AG09319 (cell line): Measurements from ENCODE around the gene ZXDC.

Experiments used
- DNase-seq: peaks from one replicate; pipeline ENCODE4 v3.0.0-alpha.2; 2010; ENCODE audit warnings: low read depth; ENCODE audit errors: extremely low read depth
- CTCF ChIP-seq: IDR thresholded peaks from 2 replicates; pipeline ENCODE4 v1.5.1; 2011; ENCODE audit warnings: low read depth, mild to moderate bottlenecking, inconsistent platforms, low read length, moderate library complexity

ZXDC gene

GRCh38 chr3:126483321-126483761 lies 7.7 kb upstream of the ZXDC start:
- no peak for TF ChIP-seq CTCF
- DNase-seq, result no peak

DNA sequence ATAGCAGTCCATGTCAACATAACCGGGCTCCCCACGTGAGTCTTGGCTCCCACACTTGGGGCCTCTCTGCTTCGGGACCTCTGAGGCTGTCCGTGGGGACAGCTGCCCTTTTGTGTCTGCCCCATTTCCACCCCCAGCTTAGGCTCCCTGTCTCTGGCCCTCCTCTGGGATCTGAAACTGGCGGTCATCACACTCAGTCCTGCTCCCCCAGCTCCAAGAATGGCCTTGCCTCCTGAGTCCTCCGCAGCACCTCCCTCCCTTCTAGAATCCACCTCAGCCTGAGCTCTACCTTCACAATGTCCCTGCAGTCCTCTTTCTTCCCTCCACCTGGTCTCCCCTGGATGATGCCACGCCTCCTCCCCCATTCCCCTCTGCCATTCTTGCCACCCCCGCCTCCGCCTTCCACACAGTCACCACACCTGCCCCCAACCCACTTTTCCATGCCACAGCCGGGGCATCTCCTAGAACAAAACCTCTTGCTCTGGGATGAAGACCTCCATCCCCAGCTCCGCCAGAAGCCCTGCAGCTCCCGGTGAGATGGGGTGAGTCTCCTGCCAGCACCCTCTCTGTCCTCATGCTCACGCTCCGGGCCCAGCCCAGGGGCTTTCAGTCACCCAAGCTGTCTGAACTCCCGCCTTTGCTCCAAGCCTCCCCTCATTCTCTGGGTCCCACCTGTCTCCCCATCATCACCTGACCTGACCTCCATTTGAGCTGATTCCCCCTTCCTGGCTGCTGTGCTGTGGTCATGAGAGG lies 7.0 kb upstream of the ZXDC start:
- DNase-seq, result no peak
- TF ChIP-seq CTCF, result no peak

DNA sequence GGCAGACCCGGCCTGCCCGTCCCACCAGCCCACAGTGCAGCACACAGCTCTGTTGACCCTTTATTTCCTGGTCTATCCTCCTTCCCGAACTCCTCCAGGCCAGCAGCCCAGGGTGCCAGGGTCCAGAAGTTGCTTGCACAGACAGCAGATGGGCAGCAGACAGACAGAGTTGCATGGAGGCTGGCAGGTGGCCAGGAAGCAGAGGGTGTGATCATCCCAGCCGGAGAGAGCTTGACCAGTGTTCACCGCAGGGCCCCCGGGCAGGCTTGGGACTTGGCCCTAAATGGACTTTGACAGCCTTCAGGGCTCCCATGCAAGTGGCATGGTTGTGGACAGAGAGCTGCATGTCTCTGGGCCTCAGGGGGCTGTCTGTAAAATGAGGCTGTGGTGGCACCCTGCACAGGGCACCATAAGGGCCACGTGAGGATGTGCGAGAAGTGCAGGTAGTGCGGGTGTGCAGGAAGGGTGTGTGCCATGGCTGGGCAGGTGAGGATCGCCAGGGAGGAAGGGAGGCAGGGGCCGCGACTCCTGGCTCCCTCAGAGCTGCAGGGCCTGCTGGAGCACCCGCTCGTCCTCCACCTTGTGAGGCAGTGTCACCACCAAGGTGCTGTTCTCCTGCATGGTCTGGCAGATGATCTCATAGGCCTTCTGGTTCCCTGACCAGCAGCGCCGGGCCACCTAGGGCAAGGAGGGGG lies 6.3 kb upstream of the ZXDC start:
- TF ChIP-seq CTCF, result no peak

GRCh38 chr3:126480861-126481260 lies 5.2 kb upstream of the ZXDC start:
- DNase-seq, result no peak
- no peak for TF ChIP-seq CTCF

More for the DNA sequence above, 6.3 kb upstream of the ZXDC start:
- no peak for DNase-seq

DNA sequence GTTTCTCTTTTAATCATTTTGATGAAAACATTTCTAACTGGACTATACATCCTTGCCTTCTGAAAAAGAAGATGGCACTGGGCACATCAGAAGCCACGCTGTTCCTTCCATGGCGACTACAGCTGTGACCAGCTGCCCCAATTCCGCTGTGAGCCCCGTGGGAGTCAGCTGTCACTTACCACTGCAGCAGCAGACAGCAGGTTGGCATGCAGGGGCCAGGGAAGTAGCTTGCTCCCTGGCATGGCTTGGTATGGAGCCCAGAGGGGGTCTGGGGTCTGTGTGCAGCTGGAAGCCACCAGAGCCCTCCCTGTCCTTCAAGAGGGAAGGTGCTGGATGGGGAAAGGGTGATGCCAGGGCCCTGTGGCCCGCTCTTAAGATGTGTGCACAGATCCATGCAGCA lies 4.5 kb upstream of the ZXDC start:
- DNase-seq, result no peak
- no peak for TF ChIP-seq CTCF

GRCh38 chr3:126479642-126480041 lies 4.0 kb upstream of the ZXDC start:
- TF ChIP-seq CTCF, result no peak
- no peak for DNase-seq

GRCh38 chr3:126478581-126479310 lies 3.1 kb upstream of the ZXDC start:
- no peak for DNase-seq
- no peak for TF ChIP-seq CTCF
